NCI-H446 (cell line): ENCODE results near the gene ERP44.
"Not testable (repeated sequence)": the region's sequence is repeated elsewhere in the genome, so short reads cannot be mapped to it uniquely, and the experiment has no call there.

Source experiments
- DNase-seq, 2 experiments: peaks; one replicate each; lab custom pipeline; 2025; lab: John Stamatoyannopoulos, UW

ERP44 gene

GRCh38 chr9:100067990-100068389 lies 30.8 kb downstream of the ERP44 start:
- DNase-seq: not testable (repeated sequence)

GRCh38 chr9:100066539-100066938 lies 32.3 kb downstream of the ERP44 start:
- DNase-seq: no peak

GRCh38 chr9:100064872-100065581 lies 33.8 kb downstream of the ERP44 start:
- DNase-seq: no peak

- no peak for DNase-seq
These were observed 35.6 kb downstream of the ERP44 start for GRCh38 chr9:100063185-100063584.

- DNase-seq: not testable (repeated sequence)
These were observed 36.1 kb downstream of the ERP44 start for GRCh38 chr9:100062683-100063082.

- DNase-seq: no peak
These were observed 39.9 kb downstream of the ERP44 start for GRCh38 chr9:100058699-100059579.

GRCh38 chr9:100057624-100058023 lies 41.2 kb downstream of the ERP44 start:
- DNase-seq: no peak

GRCh38 chr9:100056561-100056960 lies 42.2 kb downstream of the ERP44 start:
- DNase-seq: no peak

GRCh38 chr9:100052375-100052774 lies 46.4 kb downstream of the ERP44 start:
- DNase-seq: no peak

GRCh38 chr9:100049551-100049950 lies 49.2 kb downstream of the ERP44 start:
- no peak for DNase-seq

- no peak for DNase-seq
These were observed 60.3 kb downstream of the ERP44 start for GRCh38 chr9:100038472-100038871.

GRCh38 chr9:100033877-100034551 lies 64.8 kb downstream of the ERP44 start:
- DNase-seq: no peak

- DNase-seq: no peak
These were observed 68.3 kb downstream of the ERP44 start for GRCh38 chr9:100030548-100030947.

GRCh38 chr9:100029251-100029650 lies 69.5 kb downstream of the ERP44 start:
- DNase-seq: no peak

- DNase-seq: peak; percentile 42 to 58
These were observed 70.5 kb downstream of the ERP44 start for GRCh38 chr9:100028201-100028784.

GRCh38 chr9:100027543-100027942 lies 71.3 kb downstream of the ERP44 start:
- DNase-seq: no peak

GRCh38 chr9:100021931-100022330 lies 76.9 kb downstream of the ERP44 start:
- DNase-seq: no peak

- no peak for DNase-seq
These were observed 78.5 kb downstream of the ERP44 start for GRCh38 chr9:100020121-100020795.

GRCh38 chr9:100019541-100019940 lies 79.3 kb downstream of the ERP44 start:
- DNase-seq: no peak

- no peak for DNase-seq
These were observed 84.0 kb downstream of the ERP44 start for GRCh38 chr9:100014846-100015245.

GRCh38 chr9:100013573-100013972 lies 85.2 kb downstream of the ERP44 start:
- no peak for DNase-seq

GRCh38 chr9:100012279-100012678 lies 86.5 kb downstream of the ERP44 start:
- DNase-seq: no peak
